ENCODE measurements around the gene TIGD1.

Gene TIGD1

GRCh38 chr2:232523682-232524597 is 26.4 kb downstream of the TIGD1 start:
- peak; percentile 72 for DNase-seq (ENCODE audit: low spot score)

GRCh38 chr2:232523402-232523681 is 27.0 kb downstream of the TIGD1 start:
- DNase-seq (ENCODE audit: low spot score), result no peak

GRCh38 chr2:232522623-232523401 is 27.5 kb downstream of the TIGD1 start:
- no peak for DNase-seq (ENCODE audit: low spot score)

DNA sequence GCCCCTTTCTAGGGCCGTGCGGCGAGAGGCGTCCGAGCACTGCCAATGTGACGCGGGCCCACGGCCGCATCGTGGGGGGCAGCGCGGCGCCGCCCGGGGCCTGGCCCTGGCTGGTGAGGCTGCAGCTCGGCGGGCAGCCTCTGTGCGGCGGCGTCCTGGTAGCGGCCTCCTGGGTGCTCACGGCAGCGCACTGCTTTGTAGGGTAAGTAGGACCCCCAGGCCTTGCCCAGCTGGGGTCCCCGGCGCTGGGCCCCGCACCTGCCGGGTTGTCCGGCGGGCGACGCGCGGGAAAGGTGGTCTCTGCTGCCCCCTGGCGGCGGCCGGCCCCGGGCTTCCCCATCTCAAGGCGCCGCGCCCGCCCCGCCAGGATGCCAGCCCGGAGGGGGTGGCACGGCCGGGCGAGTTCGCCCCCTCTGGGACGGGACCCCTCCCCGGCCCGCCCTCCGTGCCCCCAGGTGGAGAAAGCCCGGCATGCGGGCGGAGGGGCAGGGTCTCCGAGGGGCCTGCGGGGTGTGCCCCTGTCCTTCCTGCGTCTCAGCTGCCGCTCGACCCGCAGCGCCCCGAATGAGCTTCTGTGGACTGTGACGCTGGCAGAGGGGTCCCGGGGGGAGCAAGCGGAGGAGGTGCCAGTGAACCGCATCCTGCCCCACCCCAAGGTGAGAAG is 28.3 kb downstream of the TIGD1 start:
- DNase-seq (ENCODE audit: low spot score), result peak; percentile 93

DNA sequence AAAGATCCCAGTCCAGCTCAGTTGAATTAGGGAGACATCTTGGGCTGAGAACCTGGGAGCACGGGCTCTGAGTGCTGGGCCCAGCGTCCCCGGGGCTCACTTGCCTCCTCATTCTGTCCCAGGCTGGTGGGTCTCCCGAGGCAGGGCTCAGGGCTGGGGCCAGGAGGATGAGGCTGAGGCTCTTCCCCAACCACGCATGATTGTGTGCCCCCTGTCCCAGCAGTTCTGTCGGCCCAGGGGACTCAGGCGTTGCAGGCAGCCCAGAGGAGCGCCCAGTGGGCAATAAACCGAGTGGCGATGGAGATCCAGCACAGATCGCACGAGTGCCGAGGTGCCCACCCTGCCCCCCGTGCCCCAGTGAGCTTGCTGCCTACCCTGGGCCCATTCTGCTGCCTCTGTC is 29.3 kb downstream of the TIGD1 start:
- DNase-seq (ENCODE audit: low spot score), result no peak

DNA sequence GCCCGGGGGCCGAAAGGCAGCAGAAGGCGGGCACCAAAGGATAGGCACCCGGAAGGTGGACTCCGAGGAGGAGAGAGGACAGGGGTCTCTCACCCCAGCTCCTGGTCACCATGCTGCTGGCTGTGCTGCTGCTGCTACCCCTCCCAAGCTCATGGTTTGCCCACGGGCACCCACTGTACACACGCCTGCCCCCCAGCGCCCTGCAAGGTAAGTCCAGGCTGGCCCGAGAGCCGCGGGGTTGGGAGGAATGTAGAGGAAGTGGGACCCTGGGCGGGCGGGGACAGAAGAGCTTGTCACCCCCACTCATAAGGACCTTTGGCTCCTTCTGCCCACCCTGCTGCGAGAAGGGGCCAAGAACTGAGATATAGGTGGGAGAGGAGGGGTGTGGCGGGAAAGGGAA is 29.9 kb downstream of the TIGD1 start:
- no peak for DNase-seq (ENCODE audit: low spot score)

DNA sequence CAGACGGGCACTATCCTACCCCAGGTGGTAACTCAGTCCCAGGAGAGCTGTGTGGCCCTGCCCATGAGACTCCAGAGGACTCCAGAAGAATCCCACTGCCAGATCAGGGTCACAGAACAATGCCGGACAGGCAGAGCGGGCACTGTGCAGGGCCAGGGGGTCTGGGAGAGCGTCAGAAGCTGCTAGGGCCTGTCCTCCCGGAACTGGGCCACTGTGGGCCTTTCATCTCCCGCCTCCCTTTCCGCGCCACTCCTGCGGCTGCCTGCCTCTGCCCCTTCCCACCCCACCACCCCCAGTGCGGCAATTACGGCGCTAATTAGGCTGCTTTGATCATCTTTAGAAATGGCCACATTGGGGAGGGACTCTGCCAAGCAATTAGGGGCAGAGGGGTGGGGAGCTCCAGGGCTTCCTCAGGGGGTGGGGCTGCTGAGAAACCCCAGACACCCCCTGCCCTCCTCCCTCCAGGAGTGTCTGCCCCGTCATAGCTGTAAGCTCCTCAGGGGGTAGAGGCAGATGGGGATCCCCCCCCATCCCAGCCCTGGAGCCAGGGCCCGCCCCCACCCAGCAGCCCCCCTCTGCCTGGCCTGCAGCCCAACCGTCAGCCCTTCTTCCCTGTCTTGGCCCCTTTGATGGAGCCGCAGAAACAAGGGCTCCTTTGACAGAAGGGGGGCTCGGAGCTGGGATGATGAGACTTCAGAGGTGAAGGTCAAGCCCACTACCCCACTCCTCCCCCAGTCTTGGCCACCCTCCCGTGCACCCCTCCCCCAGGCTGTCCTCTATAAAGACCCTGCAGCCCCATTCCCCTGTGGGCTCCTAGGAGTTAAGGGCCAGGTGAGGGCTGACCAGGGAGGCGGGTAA is 30.5 kb downstream of the TIGD1 start, which contains the start of gene PRSS56:
Gene PRSS56 (plus strand): TSS at position 808 of the 858 bp plus-strand sequence. CDS start 211 bp downstream, outside the sequence.
- DNase-seq (ENCODE audit: low spot score), result no peak

- no peak for DNase-seq (ENCODE audit: low spot score)
Observed at GRCh38 chr2:232518844-232519243, 31.5 kb downstream of the TIGD1 start.

DNA sequence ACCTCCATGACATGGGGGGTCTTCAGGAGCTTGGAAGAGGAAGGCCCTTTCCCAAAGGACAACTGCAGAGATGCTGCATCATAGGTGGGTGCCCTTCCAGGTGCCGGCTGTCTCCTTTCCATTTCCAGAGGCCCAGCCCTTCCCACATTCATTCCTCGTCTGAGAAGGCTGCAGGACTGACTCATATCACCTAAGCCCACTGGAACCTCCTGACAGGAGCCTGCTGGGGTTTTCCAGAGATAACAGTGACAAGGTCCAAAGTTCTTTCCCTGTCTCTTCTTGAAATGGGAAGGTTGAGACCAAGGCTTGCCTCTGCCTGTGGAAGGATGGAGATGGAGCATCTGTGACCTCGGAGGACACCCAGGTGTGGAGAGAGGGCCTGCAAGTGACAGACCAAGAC is 33.8 kb downstream of the TIGD1 start:
- DNase-seq (ENCODE audit: low spot score), result no peak

- no peak for DNase-seq (ENCODE audit: low spot score)
Observed at GRCh38 chr2:232515639-232516038, 34.7 kb downstream of the TIGD1 start.

GRCh38 chr2:232513353-232513752 is 37.0 kb downstream of the TIGD1 start:
- DNase-seq (ENCODE audit: low spot score), result no peak

- DNase-seq (ENCODE audit: low spot score), result no peak
Observed at GRCh38 chr2:232512602-232513001, 37.8 kb downstream of the TIGD1 start.

DNA sequence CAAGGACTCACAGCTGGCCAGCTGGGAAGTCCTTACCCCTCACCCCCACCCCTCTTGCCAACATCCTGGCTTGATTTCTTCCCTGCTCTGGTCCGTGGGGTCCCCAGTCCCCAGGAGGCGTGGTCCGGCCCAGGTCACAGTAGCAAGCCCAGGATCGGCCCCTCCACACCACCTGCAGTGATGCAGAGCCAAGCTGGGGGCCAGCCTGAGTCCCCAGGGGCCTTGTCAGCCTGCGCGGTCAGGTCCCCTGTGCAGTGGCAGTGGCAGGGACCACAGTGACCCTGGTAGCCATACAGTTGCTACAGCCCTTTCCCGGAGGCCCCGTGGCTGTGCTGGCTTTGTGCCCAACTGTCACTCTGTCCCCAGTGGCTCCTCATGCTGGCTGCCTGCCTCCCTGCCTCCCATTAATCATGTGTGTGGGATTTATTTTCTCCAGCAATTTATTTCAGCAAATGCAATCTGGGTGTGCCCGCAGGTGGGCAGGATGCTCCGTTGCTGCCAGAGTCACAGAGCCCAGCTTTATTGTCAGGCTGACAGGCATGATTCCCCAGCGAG is 38.9 kb downstream of the TIGD1 start:
- no peak for DNase-seq (ENCODE audit: low spot score)

DNA sequence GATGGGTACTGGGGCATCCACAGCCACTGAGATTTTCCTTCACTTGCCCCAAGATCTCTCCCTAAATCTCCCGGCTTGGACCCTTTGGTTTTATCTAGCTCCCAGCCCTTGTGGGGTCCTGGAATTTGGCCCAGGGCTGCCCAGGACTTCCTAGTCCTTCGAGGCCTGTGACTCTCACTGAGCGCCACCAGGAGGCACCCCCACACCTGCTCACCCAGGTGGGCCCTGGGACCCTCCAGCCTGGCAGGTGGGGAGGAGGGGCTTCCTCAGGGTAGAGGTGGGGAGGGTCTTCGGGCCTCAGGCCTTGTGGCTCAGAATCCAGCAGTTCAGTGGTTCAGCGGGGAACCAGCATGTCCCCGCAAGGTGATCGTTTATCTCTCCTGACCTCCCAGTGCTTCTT is 42.1 kb downstream of the TIGD1 start:
- DNase-seq (ENCODE audit: low spot score), result no peak

GRCh38 chr2:232506709-232507108 is 43.6 kb downstream of the TIGD1 start:
- DNase-seq (ENCODE audit: low spot score), result no peak

GRCh38 chr2:232505856-232506255 is 44.5 kb downstream of the TIGD1 start:
- no peak for DNase-seq (ENCODE audit: low spot score)

- no peak for DNase-seq (ENCODE audit: low spot score)
Observed at GRCh38 chr2:232504438-232504837, 45.9 kb downstream of the TIGD1 start.

- no peak for DNase-seq (ENCODE audit: low spot score)
Observed at GRCh38 chr2:232503809-232504323, 46.5 kb downstream of the TIGD1 start.

- DNase-seq (ENCODE audit: low spot score), result peak; percentile 63
Observed at GRCh38 chr2:232502911-232503808, 47.2 kb downstream of the TIGD1 start.

DNA sequence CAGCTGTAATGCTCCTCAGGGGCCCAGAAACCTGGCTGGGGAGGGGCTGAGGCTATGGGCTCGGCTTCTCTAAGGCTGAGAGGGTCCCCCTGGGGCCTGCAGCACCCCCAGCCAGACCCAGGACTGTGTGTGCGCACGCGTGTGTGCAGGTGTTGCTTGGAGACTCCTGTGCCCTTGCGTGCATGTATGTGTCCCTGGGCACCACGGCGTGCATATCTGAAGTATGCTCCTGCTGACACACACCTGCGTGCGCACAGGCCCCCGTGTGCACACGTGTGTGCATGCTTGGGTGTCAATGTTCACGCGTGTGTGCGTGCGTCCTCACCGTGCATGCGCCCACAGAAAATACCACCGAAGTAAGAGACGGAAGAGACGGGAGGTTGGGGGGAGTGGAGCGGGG is 47.8 kb downstream of the TIGD1 start:
- DNase-seq (ENCODE audit: low spot score), result no peak

Measured in D341Med (cell line).